GM23338 (cell line): ENCODE measurements around the gene CEP85. TPM values are rescaled to one million over a fixed set of nuclear protein-coding genes. Genes with fewer than 3 reads are reported as not detected.

ENCODE experiments used
- ATAC-seq: fragments of 200-7000 bp; cut with Tn5 transposase; 3 replicates; pipeline ENCODE4 v1.9.1; 2020
- DNase-seq: peaks from one replicate; pipeline ENCODE4 v3.0.0-alpha.2; 2015; ENCODE audit warnings: low spot score
- H2AFZ ChIP-seq: fragments of 200-600 bp; sonication (generic); 2 replicates; pipeline ENCODE4 v1.8.0; 2016; ENCODE audit warnings: antibody characterized with exemption, mild to moderate bottlenecking, moderate library complexity
- H3F3A ChIP-seq: fragments of 200-600 bp; sonication (generic); replicated peaks from 2 replicates; pipeline ENCODE4 v1.8.0; 2017; ENCODE audit warnings: antibody characterized with exemption, mixed run types, low read depth
- H3K27ac ChIP-seq: fragments of 200-600 bp; sonication (generic); 2 replicates; pipeline ENCODE4 v1.6.1; 2016; ENCODE audit warnings: low read depth
- H3K27me3 ChIP-seq: fragments of 200-600 bp; sonication (generic); 2 replicates; pipeline ENCODE4 v1.8.0; 2016; ENCODE audit warnings: mild to moderate bottlenecking, mixed run types, moderate library complexity; ENCODE audit not compliant: insufficient read depth
- H3K36me3 ChIP-seq: fragments of 200-600 bp; sonication (generic); 2 replicates; pipeline ENCODE4 v1.8.0; 2016; ENCODE audit warnings: mild to moderate bottlenecking; ENCODE audit not compliant: insufficient read depth
- H3K4me1 ChIP-seq: fragments of 200-600 bp; sonication (generic); 2 replicates; pipeline ENCODE4 v1.8.0; 2016; ENCODE audit warnings: mild to moderate bottlenecking, moderate library complexity; ENCODE audit not compliant: insufficient read depth
- H3K4me2 ChIP-seq: fragments of 200-600 bp; sonication (generic); 2 replicates; pipeline ENCODE4 v1.7.1; 2017; ENCODE audit warnings: mixed run types
- H3K4me3 ChIP-seq: fragments of 200-600 bp; sonication (generic); 2 replicates; pipeline ENCODE4 v1.6.1; 2016; ENCODE audit warnings: mixed run types
- H3K79me2 ChIP-seq: fragments of 200-600 bp; sonication (generic); replicated peaks from 2 replicates; pipeline ENCODE4 v1.8.0; 2017; ENCODE audit warnings: mild to moderate bottlenecking; ENCODE audit not compliant: insufficient read depth
- H3K9me2 ChIP-seq: fragments of 200-600 bp; sonication (generic); 2 replicates; pipeline ENCODE4 v1.8.0; 2017; ENCODE audit not compliant: insufficient read depth
- H4K20me1 ChIP-seq: fragments of 200-600 bp; sonication (generic); replicated peaks from 2 replicates; pipeline ENCODE4 v1.8.0; 2017; ENCODE audit warnings: mild to moderate bottlenecking; ENCODE audit not compliant: insufficient read depth
- H3K27ac Mint-ChIP-seq: 2 replicates; pipeline ENCODE4 v1.8.0; 2020; ENCODE audit warnings: inconsistent platforms, mild to moderate bottlenecking, moderate library complexity, mixed read lengths
- H3K27me3 Mint-ChIP-seq: 3 replicates; pipeline ENCODE4 v1.8.0; 2022; ENCODE audit warnings: low read depth, mild to moderate bottlenecking, moderate library complexity, mixed read lengths, inconsistent platforms; ENCODE audit not compliant: insufficient read depth, poor library complexity
- H3K36me3 Mint-ChIP-seq: 3 replicates; pipeline ENCODE4 v1.8.0; 2021; ENCODE audit warnings: low read depth, mild to moderate bottlenecking, inconsistent platforms, moderate library complexity, mixed read lengths
- H3K4me1 Mint-ChIP-seq: 3 replicates; pipeline ENCODE4 v1.8.0; 2020; ENCODE audit warnings: mild to moderate bottlenecking, inconsistent platforms, mixed read lengths
- H3K4me3 Mint-ChIP-seq: 3 replicates; pipeline ENCODE4 v1.8.0; 2021; ENCODE audit warnings: moderate library complexity, mild to moderate bottlenecking, inconsistent platforms, mixed read lengths
- H3K9me3 Mint-ChIP-seq: 3 replicates; pipeline ENCODE4 v1.8.0; 2020; ENCODE audit warnings: moderate library complexity, mild to moderate bottlenecking, inconsistent platforms, mixed read lengths
- CREB1 ChIP-seq: fragments of 250-450 bp; sonication (Bioruptor Pico); IDR thresholded peaks from 2 replicates; pipeline ENCODE4 v1.5.0; 2020; ENCODE audit warnings: low read depth, mild to moderate bottlenecking, moderate library complexity
- EZH2 ChIP-seq: fragments of 200-600 bp; sonication (generic); IDR thresholded peaks from one replicate; pipeline ENCODE4 v1.8.0; 2017; ENCODE audit warnings: antibody characterized with exemption, mild to moderate bottlenecking, low read depth; ENCODE audit not compliant: unreplicated experiment
- EZH2phosphoT487 ChIP-seq: fragments of 200-600 bp; sonication (generic); IDR thresholded peaks from one replicate; pipeline ENCODE4 v1.8.1; 2018; ENCODE audit warnings: antibody characterized with exemption; ENCODE audit not compliant: unreplicated experiment
- JUNB ChIP-seq: IDR thresholded peaks from one replicate; pipeline ENCODE4 v1.6.1; 2016; ENCODE audit warnings: antibody characterized with exemption; ENCODE audit not compliant: unreplicated experiment
- NANOG ChIP-seq: IDR thresholded peaks from 2 replicates; pipeline ENCODE4 v1.6.1; 2016; ENCODE audit warnings: antibody characterized with exemption, borderline replicate concordance
- POLR2AphosphoS5 ChIP-seq: IDR thresholded peaks from 2 replicates; pipeline ENCODE4 v1.6.1; 2016; ENCODE audit warnings: antibody characterized with exemption, low read depth
- STAT1 ChIP-seq: IDR thresholded peaks from one replicate; pipeline ENCODE4 v1.6.1; 2016; ENCODE audit warnings: antibody characterized with exemption; ENCODE audit not compliant: unreplicated experiment
- ZNF114 ChIP-seq: fragments of 250-450 bp; sonication (Bioruptor Pico); IDR thresholded peaks from 2 replicates; pipeline ENCODE4 v1.5.0; 2020; ENCODE audit warnings: mild to moderate bottlenecking, moderate library complexity
- ZNF331 ChIP-seq: fragments of 250-450 bp; sonication (Bioruptor Pico); IDR thresholded peaks from 2 replicates; pipeline ENCODE4 v1.5.0; 2020; ENCODE audit warnings: low read depth, mild to moderate bottlenecking, moderate library complexity
- polyA plus RNA-seq: library from polyadenylated mRNA; unstranded; fragments of >200 nt; fragmentation: Nextera tagmentation; extraction: Ambion mirVana; gene quantifications from 2 replicates; pipeline ENCODE4 v1.2.1, GENCODE V29; 2016
- total RNA-seq: library from RNA; depleted of rRNA; stranded (reverse); fragments of >200 nt; shearing (Covaris generic); gene quantifications from 2 replicates; pipeline ENCODE4 v1.2.3, GENCODE V29; 2014
- TF ChIP-seq, protein P1 (sequence below): IDR thresholded peaks from 2 replicates; pipeline ENCODE4 v1.6.1; 2016; ENCODE audit warnings: antibody characterized with exemption
- TF ChIP-seq, protein P2 (sequence below): fragments of 250-450 bp; sonication (Bioruptor Pico); IDR thresholded peaks from 2 replicates; pipeline ENCODE4 v1.5.0; 2020; ENCODE audit warnings: mild to moderate bottlenecking, moderate library complexity
- TF ChIP-seq, protein P3 (sequence below), 2 experiments: fragments of 200-600 bp in 1 of 2; sonication (generic) in 1 of 2; conservative IDR thresholded peaks; 2 replicates each; pipeline versions ENCODE4 v1.5.1 to v1.6.1; 2016 to 2017; ENCODE audit warnings: antibody characterized with exemption in 2 of 2, low read depth in 2 of 2, mild to moderate bottlenecking in 2 of 2, moderate library complexity in 1 of 2
- TF ChIP-seq, protein P4 (sequence below): IDR thresholded peaks from one replicate; pipeline ENCODE4 v1.6.1; 2018; ENCODE audit warnings: antibody characterized with exemption; ENCODE audit not compliant: unreplicated experiment

CEP85 gene
- total and polyA plus RNA-seq, 2 experiments from 2014 or later = 12.8 to 36.8 TPM

DNA sequence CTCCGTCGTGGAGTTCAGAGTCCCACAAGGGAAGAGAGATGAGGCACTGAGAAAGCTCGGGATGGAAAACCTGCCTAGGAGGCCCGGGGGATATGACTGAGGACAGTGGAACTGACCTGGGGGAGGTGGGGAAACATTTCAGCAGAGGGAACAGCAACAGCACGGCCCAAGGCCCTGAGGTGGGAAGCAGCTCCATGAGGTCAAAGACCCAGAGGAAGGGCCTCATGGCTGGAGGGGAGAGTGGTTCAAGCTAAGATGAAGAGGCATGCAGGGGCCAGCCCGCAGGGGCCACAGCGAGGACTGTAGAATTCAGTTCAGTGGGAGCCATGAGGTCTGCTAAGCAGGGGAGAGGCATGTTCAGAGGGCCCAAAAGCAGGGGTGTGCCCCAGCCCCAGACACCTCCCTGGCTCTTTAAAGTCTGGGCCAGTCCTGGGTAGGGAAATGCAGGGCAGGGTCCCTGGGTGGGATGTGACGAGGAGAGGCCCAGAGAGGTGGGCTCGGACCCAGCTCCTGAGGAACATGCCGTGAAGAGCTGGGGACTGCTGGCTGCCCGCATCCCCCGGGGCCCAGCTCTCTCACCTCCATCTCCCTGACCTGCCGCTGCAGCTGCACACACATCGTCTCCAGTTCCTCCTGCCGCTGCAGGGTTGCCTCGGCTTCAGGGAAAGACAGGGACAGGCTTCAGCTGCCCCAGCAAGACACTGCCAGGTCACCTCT is 62.5 kb downstream of the CEP85 start:
- H3K79me2 ChIP-seq = no peaks in the 10 kb centered on the region
- 0 out of 3 replicates have a peak, but pooled peaks cover 5% of the 10 kb centered on the region for H3K4me1 Mint-ChIP-seq
- no peaks in the 10 kb centered on the region for H3K9me2 ChIP-seq
- no peaks in the 10 kb centered on the region for H3K9me3 Mint-ChIP-seq
- no peak overlapping the region for H2AFZ ChIP-seq
- H3K27me3 Mint-ChIP-seq = peaks cover 7% of the 10 kb centered on the region
- no peak for ATAC-seq
- no peaks in the 10 kb centered on the region for H3K4me1 ChIP-seq
- H3K27me3 ChIP-seq = no peaks in the 10 kb centered on the region
- H3K36me3 Mint-ChIP-seq = no peaks in the 10 kb centered on the region; the same call in 2 of the 3 replicates
- H3F3A ChIP-seq = no peaks in the 10 kb centered on the region
- H4K20me1 ChIP-seq = no peaks in the 10 kb centered on the region
- H3K4me3 ChIP-seq = no peak overlapping the region
- no peak overlapping the region for H3K4me3 Mint-ChIP-seq
- no peak overlapping the region for H3K27ac ChIP-seq
- no peaks in the 10 kb centered on the region for H3K36me3 ChIP-seq
- DNase-seq = no peak
- no peak overlapping the region for H3K27ac Mint-ChIP-seq
- H3K4me2 ChIP-seq = no peak overlapping the region
- TF ChIP-seq, protein P1, sequence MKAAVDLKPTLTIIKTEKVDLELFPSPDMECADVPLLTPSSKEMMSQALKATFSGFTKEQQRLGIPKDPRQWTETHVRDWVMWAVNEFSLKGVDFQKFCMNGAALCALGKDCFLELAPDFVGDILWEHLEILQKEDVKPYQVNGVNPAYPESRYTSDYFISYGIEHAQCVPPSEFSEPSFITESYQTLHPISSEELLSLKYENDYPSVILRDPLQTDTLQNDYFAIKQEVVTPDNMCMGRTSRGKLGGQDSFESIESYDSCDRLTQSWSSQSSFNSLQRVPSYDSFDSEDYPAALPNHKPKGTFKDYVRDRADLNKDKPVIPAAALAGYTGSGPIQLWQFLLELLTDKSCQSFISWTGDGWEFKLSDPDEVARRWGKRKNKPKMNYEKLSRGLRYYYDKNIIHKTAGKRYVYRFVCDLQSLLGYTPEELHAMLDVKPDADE = no peak
- TF ChIP-seq, protein P2, sequence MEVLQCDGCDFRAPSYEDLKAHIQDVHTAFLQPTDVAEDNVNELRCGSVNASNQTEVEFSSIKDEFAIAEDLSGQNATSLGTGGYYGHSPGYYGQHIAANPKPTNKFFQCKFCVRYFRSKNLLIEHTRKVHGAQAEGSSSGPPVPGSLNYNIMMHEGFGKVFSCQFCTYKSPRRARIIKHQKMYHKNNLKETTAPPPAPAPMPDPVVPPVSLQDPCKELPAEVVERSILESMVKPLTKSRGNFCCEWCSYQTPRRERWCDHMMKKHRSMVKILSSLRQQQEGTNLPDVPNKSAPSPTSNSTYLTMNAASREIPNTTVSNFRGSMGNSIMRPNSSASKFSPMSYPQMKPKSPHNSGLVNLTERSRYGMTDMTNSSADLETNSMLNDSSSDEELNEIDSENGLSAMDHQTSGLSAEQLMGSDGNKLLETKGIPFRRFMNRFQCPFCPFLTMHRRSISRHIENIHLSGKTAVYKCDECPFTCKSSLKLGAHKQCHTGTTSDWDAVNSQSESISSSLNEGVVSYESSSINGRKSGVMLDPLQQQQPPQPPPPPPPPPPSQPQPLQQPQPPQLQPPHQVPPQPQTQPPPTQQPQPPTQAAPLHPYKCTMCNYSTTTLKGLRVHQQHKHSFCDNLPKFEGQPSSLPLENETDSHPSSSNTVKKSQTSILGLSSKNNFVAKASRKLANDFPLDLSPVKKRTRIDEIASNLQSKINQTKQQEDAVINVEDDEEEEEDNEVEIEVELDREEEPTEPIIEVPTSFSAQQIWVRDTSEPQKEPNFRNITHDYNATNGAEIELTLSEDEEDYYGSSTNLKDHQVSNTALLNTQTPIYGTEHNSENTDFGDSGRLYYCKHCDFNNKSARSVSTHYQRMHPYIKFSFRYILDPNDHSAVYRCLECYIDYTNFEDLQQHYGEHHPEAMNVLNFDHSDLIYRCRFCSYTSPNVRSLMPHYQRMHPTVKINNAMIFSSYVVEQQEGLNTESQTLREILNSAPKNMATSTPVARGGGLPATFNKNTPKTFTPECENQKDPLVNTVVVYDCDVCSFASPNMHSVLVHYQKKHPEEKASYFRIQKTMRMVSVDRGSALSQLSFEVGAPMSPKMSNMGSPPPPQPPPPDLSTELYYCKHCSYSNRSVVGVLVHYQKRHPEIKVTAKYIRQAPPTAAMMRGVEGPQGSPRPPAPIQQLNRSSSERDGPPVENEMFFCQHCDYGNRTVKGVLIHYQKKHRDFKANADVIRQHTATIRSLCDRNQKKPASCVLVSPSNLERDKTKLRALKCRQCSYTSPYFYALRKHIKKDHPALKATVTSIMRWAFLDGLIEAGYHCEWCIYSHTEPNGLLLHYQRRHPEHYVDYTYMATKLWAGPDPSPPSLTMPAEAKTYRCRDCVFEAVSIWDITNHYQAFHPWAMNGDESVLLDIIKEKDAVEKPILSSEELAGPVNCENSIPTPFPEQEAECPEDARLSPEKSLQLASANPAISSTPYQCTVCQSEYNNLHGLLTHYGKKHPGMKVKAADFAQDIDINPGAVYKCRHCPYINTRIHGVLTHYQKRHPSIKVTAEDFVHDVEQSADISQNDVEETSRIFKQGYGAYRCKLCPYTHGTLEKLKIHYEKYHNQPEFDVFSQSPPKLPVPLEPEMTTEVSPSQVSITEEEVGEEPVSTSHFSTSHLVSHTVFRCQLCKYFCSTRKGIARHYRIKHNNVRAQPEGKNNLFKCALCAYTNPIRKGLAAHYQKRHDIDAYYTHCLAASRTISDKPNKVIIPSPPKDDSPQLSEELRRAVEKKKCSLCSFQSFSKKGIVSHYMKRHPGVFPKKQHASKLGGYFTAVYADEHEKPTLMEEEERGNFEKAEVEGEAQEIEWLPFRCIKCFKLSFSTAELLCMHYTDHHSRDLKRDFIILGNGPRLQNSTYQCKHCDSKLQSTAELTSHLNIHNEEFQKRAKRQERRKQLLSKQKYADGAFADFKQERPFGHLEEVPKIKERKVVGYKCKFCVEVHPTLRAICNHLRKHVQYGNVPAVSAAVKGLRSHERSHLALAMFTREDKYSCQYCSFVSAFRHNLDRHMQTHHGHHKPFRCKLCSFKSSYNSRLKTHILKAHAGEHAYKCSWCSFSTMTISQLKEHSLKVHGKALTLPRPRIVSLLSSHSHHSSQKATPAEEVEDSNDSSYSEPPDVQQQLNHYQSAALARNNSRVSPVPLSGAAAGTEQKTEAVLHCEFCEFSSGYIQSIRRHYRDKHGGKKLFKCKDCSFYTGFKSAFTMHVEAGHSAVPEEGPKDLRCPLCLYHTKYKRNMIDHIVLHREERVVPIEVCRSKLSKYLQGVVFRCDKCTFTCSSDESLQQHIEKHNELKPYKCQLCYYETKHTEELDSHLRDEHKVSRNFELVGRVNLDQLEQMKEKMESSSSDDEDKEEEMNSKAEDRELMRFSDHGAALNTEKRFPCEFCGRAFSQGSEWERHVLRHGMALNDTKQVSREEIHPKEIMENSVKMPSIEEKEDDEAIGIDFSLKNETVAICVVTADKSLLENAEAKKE (CRISPR knock-in tag) = no peak
- TF ChIP-seq, protein P3, sequence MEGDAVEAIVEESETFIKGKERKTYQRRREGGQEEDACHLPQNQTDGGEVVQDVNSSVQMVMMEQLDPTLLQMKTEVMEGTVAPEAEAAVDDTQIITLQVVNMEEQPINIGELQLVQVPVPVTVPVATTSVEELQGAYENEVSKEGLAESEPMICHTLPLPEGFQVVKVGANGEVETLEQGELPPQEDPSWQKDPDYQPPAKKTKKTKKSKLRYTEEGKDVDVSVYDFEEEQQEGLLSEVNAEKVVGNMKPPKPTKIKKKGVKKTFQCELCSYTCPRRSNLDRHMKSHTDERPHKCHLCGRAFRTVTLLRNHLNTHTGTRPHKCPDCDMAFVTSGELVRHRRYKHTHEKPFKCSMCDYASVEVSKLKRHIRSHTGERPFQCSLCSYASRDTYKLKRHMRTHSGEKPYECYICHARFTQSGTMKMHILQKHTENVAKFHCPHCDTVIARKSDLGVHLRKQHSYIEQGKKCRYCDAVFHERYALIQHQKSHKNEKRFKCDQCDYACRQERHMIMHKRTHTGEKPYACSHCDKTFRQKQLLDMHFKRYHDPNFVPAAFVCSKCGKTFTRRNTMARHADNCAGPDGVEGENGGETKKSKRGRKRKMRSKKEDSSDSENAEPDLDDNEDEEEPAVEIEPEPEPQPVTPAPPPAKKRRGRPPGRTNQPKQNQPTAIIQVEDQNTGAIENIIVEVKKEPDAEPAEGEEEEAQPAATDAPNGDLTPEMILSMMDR (conservative IDR thresholded peaks at IDR 0.05; ENCODE audit: low read depth in 2 of 2) = no peak
- TF ChIP-seq EZH2phosphoT487 = no peak
- no peak for TF ChIP-seq CREB1 (CRISPR knock-in tag)
- no peak for TF ChIP-seq EZH2
- no peak for TF ChIP-seq NANOG
- no peak for TF ChIP-seq JUNB
- no peak for TF ChIP-seq ZNF114
- TF ChIP-seq ZNF331 = no peak
- TF ChIP-seq STAT1 = no peak
- TF ChIP-seq, protein P4, sequence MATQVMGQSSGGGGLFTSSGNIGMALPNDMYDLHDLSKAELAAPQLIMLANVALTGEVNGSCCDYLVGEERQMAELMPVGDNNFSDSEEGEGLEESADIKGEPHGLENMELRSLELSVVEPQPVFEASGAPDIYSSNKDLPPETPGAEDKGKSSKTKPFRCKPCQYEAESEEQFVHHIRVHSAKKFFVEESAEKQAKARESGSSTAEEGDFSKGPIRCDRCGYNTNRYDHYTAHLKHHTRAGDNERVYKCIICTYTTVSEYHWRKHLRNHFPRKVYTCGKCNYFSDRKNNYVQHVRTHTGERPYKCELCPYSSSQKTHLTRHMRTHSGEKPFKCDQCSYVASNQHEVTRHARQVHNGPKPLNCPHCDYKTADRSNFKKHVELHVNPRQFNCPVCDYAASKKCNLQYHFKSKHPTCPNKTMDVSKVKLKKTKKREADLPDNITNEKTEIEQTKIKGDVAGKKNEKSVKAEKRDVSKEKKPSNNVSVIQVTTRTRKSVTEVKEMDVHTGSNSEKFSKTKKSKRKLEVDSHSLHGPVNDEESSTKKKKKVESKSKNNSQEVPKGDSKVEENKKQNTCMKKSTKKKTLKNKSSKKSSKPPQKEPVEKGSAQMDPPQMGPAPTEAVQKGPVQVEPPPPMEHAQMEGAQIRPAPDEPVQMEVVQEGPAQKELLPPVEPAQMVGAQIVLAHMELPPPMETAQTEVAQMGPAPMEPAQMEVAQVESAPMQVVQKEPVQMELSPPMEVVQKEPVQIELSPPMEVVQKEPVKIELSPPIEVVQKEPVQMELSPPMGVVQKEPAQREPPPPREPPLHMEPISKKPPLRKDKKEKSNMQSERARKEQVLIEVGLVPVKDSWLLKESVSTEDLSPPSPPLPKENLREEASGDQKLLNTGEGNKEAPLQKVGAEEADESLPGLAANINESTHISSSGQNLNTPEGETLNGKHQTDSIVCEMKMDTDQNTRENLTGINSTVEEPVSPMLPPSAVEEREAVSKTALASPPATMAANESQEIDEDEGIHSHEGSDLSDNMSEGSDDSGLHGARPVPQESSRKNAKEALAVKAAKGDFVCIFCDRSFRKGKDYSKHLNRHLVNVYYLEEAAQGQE = no peak
- TF ChIP-seq POLR2AphosphoS5 = no peak
